Globus pallidus (tissue), 1 donor: ENCODE results near the gene SMG1.
A peak's percentile ranks its signal among the peaks of the same experiment; 100 is the strongest.
"Not testable (repeated sequence)": the region's sequence is repeated elsewhere in the genome, so short reads cannot be mapped to it uniquely, and the experiment has no call there.

ENCODE experiments used
- DNase-seq: peaks from one replicate; pipeline ENCODE4 v3.0.0-alpha.2; 2015; ENCODE audit warnings: low spot score

Gene SMG1

DNA sequence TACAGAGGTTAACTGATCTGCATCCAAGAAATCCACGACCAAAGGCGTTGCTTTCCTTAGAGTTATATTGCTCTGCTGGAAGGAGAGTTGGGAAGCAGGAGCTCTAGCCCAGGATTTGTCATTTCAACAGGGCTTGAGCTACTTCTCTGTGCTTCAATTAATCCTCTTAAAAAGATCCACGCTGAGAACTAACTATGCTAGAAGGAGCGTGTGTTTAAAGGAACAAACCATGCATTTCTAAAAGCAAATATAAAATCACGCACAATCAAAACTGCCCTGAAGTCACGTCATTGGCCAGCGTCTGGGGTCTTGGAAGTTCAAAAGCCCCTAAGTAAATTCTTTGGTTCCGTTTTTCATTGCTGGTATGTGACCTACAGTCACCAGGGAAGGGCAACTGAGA is 125.9 kb downstream of the SMG1 start:
- DNase-seq: no peak

DNA sequence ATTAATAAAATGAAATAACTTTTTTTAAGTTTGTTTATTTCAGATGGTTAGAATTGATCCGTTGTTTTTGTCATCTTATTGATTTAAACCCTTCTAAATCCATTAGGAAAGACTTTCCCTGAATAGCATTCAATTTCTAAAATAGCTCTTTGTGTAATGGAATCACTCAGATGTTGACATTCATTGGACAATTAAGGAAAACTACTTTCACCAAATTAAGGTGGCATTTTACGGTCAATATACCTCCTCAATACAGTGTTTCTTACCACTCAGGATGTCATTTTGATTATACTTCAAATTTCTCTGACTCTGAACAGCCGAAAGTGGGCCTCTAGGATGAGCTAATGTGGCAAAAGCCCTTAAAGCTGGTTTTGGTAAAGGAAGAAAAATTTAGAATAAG is 126.7 kb downstream of the SMG1 start:
- no peak for DNase-seq

DNA sequence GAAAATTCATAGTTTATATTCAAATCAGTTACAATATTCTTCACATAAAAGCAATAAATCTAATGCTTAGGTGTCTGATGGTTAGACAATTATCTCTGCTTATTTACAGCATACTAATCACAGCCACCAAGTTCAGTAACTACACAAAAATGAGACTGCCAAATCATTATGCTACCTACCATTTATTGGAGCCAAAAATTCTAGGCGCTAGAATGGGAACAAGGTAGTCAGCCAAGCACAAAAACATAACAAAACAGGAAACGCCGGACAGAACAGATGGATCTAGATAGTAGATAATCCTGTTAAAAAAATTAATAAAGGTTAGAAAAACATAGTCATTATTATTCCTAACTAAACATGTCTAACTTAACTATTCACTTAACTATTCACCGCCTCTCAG is 128.5 kb downstream of the SMG1 start:
- no peak for DNase-seq

DNA sequence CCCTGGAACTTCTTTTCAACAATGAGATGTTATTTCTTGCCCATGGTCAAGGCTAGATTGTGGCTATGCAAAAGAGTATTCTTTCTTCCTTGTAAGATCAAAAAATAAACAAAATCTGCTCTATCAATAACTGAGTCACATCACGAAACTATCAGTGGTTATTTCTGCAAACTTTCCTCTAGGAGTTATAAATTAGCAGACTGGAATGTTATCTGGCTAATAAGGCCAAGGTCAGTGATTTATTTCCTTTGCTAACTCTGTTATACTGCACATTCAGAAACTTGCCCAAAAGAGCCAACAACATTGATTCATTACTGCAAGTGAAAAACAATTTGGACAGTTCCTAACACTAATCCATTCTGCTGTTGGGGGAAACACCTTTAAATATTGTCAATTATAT is 129.8 kb downstream of the SMG1 start:
- DNase-seq: no peak

DNA sequence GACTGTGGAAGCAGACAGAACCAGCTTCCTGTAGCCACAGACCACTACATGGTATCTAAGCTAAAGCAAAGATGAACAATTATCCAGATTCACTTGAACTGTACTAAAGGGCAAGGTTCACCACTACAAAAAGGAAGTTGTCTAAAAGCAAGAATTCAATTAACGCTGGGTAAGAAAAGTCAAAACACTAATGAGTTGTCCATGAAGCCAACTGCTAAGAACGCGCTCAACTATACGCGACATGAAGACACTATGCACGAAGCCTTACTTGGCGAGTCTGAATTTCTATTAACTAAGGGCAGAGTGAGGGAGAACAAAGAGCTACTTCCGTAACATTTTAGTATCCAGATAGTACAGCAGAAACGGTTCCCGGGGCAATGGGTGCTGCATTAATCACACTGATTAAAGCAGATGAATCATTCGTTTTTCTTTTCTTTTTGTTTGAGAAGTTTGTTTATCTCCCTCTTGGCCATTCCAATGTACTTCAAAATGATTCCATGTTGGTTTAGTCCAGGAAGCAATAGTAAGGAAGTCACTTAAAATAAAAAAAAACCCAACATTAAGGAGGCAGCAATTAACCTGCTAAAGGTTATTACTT is 133.3 kb downstream of the SMG1 start:
- DNase-seq: no peak

DNA sequence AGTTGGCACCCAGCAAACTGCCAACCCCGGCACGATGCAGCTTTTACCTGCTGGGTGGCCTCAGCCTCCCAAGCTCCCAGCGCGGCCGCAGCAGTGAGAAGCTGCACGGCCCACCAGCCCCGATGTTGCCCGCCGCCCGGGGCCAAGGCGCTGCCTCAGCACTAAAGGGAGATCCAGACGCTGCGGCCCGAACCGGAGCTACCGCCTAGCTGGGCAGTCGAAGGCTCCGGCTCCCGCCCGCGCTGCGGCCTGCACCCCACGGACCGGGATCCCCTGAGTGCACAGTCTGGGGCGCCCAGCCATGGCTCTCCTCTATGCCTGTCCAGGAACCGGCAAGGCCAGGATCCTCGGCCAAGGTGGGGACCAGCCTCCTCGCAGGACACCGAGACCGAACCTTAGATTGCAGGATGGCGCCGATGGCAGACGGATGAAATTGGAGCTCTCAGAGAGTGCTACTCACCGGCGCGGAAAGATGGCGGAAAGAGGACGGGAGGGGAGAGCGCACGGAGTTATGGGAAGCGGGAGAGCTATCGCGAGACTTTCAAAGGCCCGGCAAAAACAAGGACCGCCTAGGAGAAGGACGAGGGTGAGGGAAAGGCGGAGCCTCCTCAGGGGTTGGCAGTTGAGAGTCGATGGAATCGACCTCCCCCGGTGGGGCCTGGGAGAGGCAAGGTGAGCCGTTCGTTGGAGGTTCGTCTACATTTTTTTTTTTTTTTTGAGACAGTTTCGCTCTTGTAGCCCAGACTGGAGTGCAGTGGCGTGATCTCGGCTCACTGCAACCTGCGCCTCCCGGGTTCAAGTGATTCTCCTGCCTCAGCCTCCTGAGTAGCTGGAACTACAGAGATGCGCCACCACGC is 136.1 kb downstream of the SMG1 start, which contains the start of gene RPS15A:
RPS15A (minus strand) TSS at position 485 of the 857 bp plus-strand sequence. CDS start 1,221 bp downstream, outside the sequence.
- DNase-seq: peak; percentile 96

DNA sequence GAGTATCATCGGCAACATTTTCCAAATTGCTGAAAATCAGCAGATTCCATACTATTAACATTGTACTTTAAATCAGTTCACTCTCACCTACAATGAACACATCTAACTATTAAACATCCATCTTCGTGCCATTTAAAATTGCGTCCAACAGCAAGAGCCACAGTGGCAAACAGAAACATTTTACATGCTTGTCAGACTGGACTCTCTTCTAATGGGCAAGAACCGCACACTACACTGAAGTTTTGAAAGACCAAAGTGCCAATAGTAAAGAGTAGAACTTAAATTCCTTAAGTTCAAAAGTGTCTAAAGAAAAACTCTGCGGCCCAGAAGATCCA is 136.7 kb downstream of the SMG1 start:
- DNase-seq: no peak

DNA sequence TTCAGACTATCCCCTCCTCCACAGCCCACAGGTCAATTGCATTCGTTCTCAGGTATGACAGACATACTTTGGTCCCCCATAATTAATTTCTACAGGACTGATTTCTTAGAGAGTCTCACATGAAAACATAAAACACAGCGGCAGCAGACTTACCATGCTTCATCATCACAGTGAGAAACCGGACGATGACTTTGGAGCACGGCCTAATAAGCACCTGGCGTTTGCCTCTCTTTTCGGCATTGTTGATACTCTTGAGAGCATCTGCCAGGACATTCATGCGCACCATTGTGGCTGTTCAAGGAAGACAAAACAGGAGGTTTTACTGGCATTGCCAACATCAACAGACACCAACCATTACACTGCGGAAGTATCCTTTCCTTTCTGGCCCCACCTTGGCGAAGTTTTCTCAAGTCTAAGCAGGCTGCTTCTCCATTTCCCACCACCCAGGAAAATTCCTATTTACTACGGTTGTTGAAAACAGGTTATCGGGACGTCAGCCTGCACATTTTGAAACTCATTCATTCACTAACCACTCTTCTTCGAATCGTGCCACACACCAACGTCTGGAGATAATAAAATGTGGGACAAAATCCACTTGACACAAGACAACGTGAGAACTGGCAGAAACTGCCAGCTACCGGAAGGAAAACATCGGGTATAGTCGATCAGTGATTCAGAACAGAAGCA is 137.2 kb downstream of the SMG1 start:
- no peak for DNase-seq

DNA sequence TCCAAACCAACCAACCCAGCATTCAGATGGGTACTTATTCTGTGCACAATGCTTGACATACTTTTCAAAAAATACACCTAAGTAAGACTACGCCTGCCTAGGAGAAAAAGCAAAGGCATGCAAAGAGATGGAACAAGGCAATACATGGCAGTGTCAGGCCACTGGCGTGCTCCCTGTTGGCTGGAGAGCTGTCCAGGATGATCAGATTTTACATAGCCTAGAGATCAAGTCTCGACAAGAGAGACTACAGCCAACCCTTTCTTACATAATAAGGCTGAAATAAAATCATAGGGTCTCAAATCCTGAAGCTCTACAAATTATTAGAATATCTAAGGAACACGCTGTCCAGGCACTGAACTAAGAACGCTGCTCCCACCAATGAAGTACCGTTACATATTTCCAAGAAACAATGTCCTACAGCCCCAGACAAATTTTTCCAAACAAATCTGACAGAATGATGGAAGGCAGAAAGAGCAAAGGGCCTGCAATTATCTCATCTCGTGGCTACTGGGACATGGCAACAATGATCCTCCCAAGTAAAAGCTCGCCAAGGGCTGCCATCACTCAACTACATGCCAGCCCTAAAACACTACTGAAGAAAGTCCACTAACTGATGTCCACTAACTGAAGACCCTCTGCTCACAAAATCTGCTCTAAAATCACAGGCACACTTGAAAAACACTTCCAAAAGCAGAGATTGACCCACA is 141.1 kb downstream of the SMG1 start:
- no peak for DNase-seq

DNA sequence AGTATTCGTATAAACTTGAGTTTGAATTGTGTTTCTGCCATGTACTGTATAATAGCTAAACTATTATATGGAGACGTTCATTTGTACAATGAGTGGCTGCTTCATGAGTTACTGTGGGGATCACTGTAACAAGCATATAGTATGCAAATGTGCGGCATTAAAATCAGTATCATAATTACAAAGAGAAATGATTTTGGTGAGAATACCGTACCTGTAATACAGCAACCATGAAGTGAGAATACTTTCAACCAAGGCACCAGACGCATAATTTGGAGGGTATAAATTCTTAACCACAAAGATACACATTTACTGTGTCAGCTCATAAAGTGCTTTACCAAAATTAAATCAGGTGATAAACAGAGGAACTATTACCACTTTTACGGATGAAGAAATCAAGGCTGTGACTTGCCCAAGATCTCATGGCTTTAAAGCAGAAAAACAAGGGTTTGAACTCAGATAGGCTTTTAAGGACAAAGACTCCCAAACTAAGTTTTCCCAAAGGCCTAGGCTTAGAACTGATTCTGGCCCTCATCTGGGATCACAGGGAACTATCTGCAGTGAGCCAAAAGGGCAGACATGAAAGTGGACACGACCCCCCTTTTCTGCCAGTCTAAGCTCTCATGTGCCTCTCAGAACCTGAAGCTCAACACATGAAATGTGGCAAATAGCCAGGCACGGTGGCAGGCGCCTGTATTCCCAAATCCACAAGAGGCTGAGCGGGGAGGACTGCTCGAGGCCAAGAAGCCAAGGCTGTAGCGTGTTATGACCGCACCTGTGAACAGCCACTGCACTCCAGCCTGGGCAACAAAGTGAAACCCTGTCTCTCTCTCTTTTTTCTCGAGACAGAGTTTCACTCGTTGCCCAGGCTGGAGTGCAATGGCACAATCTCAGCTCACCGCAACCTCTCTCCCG is 142.5 kb downstream of the SMG1 start:
- no peak for DNase-seq

DNA sequence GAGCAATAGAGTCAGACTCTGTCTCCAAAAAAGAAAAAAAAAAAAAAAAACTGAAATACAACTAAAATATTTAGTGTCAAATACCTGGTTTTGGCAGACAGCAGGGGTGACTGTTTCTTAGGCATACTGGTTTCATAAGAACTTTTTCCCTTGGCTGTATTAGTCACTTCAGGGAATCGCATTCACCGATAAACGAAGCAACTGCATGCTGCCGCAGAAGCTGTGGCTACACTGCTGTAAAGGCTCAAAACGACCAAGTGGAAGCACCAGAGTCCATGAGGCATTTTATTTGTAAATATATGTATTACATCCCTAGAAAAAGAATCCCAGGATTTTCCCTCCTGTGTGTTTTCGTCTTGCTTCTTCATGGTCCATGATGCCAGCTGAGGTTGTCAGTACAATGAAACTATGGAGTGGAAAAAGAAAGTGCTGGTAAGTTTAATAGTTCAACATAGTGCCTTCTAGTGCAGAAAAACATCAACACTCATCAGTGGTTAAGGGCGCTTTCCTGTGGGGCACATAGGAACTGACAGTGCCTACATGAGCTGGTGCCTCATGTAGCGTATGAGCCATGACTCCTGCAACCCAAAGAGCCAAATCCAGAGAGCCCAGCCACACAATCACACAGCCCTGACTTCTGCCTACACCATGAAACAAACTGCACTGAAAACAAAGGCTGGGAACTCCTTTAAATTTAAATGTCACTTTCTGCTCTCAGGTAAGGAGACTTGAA is 143.3 kb downstream of the SMG1 start:
- DNase-seq: no peak

DNA sequence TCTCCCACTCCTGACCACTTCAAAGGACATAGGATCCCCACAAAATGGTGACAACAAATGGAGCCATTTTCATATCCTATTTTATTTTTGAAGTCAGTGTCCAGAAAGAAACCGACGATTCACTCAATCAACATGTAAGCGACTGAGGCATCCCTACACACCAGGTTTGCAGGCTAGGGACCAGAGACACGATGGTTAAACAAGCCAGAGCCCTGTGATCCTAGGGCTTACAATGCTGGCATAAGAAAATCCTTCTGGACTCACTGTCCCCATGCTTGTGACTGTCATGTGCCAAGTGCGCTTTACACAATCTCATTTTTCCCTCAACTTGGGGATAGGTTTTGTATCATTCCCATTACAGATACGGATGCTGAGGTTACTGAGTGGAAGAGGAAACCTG is 145.0 kb downstream of the SMG1 start:
- DNase-seq: not testable (repeated sequence)

DNA sequence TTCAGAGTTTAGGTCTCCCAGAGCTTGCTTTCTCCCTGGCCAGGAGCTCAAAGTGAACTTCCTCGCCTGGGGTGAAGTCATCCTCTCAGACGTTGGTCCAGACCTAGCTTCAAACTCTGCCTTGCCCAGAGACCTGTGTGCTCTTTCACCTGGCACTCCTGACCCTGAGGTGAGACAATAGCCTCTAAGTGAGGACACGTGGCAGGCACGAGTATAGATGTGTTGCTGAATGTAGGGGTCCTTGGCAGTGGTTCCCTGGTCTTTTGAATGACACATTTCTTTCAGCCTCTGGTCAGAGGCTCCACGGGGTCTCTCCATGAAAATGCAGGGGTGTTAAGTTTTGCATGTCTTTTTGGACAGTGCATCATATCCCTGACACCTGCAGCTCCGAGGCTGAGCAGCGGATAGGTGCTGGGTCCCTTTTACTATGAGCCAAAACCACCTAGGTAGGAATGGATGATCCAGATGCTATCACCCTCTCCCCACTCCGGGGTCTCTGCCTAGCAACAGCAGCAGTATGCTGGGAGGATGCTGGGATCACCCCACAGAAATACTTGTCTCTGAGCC is 145.7 kb downstream of the SMG1 start:
- not testable (repeated sequence) for DNase-seq

DNA sequence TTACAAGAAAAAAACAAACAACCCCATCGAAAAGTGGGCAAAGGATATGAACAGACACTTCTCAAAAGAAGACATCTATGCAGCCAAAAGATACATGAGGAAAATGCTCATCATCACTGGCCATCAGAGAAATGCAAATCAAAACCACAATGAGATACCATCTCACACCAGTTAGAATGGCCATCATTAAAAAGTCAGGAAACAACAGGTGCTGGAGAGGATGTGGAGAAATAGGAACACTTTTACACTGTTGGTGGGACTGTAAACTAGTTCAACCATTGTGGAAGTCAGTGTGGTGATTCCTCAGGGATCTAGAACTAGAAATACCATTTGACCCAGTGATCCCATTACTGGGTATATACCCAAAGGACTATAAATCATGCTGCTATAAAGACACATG is 148.5 kb downstream of the SMG1 start:
- not testable (repeated sequence) for DNase-seq

DNA sequence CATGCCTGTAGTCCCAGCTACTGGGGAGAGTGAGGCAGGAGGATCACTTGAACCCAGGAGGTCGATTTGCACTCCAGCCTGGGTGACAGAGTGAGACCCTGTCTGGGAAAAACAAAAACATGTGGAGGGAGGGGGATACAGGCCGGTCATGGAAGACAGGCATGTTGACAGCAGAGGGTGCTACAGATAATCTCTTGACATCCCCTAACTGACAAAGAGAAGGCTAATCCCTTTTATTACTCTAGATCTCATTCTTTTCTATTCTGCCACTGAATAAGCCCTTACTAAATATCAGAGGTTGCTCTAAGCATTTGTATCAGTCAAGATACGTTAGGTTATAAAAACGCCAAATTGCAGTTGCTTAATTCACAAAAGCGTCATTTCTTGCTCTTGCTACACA is 149.9 kb downstream of the SMG1 start:
- not testable (repeated sequence) for DNase-seq

DNA sequence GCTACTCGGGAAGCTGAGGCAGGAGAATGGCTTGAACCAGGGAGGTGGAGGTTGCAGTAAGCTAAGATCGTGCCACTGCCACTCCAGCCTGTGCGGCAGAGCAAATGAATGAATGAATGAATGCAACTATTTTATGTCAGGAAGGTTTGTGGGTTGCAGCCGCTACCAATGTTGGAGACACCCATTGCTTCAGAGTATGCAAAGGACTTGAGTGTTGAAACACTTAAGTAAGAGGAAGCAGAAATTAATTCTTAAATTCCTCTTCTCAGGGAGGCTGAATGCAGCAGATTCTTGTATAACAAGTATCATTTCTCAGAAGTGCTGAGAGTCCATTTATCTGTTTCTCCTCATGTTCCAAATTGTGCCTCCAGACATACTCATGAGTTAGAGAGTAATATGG is 151.6 kb downstream of the SMG1 start:
- DNase-seq: not testable (repeated sequence)

DNA sequence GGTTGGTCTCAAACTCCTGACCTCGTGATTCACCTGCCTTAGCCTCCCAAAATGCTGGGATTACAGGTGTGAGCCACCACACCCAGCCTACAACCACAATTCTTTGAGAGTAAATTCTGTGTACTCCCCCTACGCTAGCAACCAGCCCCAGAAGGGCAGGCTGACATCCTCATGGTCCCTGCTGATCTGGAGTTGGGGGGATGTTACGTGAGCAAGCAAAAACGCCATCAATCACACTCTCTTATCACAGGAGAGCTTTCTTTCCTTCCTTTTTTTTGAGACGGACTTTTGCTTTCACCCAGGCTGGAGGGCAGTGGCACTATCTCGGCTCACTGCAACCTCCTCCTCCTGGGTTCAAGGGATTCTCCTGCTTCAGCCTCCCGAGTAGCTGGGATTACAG is 154.0 kb downstream of the SMG1 start:
- not testable (repeated sequence) for DNase-seq

DNA sequence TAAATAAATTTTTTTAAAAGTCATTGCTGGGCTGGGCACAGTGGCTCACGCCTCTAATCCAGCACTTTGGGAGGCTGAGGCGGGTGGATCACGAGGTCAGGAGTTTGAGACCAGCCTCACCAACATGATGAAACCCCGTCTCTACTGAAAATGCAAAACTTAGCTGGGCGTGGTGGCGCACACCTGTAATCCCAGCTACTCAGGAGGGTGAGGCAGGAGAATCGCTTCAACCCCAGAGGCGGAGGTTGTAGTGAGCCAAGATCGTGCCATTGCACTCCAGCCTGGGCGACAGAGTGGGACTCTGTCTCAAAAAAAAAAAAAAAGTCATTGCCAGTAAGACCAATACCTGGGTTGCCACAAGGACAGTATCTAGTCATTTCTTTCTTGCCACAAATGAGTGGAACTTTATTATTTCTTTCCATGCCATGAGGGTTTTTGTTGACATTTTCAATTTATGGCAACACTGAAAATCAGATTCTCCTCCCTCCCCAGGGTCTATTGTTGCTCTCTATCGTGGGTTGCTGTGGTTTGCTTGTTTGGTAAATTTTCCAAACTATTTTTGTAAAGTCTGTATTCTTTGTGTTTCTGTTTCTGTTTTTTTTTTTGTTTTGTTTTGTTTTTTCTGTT is 155.8 kb downstream of the SMG1 start:
- not testable (repeated sequence) for DNase-seq

DNA sequence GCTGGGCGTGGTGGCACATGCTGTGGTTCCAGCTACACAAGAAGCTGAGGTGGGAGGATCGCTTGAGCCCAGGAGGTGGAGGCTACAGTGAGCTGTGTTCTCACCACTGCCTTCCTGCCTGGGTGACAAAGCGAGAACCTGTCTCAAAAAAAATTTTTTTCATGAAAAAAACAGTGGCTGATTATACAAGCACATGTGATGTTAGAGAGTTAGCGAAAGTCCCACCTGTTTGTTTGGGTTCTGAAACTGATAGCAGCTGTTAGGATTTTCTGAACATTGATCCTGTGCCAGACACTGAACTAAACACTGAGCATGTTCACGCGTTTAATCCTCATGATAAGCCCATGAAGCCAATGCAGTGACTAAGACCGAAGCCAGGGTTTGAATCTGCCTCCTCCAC is 159.0 kb downstream of the SMG1 start:
- not testable (repeated sequence) for DNase-seq

DNA sequence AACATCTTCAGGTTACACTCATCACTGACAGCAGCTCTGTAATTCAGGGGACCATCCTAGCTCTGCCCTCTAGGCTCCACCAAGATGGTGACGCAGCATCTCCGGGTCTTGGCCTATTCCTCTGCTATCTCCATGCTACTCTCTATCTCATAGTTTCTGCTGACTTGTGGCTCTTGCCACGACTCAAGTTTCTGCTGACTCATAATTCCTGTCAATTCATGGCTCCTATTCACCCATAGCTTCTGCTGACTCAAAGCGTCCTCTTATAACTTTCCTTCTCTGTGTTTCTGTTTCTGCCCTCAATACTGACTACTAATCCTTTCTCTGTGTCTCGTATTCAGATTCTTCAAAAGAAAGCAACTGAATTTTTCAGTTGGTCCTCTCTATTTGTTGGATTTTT is 163.5 kb downstream of the SMG1 start:
- not testable (repeated sequence) for DNase-seq
